ENCODE measurements around the gene NF2.

The NF2 gene

DNA sequence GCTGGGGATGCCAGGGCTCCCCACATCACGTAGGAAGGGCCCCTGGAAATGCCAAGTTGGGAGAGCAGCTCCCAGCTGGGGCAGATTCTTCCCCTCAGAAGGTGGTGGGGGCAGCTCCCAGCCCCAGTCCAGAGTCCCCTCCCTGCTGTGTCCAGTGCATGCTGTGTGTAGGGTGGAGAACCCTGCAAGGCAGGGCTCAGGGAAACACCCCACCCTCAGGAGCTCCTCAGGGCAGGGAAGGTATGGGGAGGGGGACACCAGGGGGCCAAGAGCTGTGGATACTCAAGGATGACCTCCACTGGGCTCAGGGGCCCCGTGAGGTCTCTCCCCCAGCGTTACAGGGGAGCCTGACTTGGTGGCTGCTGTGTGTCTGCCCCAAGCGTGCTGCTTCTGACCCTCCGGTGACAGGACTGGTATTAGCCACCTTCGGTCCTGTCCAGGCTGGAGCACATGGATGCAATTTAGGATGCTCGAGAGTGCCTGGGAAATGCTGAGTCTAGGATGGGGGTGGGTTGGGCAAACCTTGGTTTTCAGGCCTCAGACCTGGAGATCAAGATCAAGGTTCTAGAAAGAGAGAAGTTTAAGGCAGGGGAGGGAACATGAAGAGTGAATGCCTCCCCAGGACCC is 100.2 kb downstream of the NF2 start:
- no peak for DNase-seq

GRCh38 chr22:29704528-29705285 is 101.3 kb downstream of the NF2 start:
- DNase-seq: no peak

- DNase-seq: no peak
Measured at GRCh38 chr22:29705651-29706050, 102.2 kb downstream of the NF2 start.

- DNase-seq: no peak
Measured at GRCh38 chr22:29706486-29706885, 103.1 kb downstream of the NF2 start.

GRCh38 chr22:29707010-29707409 is 103.6 kb downstream of the NF2 start:
- DNase-seq: no peak

DNA sequence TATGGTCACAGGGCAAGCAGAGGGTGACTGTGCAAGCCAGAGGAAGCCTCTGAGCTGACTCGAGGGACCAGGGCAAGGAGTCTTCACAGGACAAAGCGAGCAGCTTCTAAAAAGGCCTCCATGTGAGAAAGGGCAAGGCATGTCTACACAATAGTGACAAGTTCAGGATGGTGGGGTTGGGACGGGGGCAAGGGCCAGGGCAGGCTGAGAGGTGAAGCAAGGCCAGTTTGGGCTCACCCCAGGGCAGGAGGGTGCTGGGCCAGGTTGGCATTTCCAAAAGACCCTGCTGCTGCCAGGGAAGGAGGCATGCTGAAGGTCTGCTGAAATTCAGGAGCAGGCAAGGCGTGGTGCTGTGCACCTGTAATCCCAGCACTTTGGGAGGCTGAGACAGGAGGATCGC is 104.0 kb downstream of the NF2 start:
- DNase-seq: no peak

DNA sequence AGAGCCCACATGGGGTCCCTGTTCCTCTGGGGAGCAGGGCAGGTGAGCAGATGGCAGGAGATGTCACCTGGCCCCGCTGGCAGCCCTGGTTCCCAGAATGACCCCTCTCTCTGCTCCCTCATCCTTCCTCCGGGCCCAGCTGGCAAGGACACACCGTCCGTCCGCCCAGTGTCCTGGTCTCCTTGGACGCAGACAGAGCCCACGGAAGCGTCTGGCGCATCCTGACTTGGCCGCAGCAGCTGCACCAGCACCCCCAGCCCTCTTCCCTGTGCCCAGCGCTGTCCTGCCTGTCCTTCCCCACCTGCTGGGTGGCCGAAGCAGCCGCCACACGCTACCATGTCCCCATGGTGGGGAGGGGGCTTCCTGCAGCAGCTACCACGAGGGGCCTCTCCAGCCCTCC is 106.8 kb downstream of the NF2 start:
- DNase-seq: no peak

DNA sequence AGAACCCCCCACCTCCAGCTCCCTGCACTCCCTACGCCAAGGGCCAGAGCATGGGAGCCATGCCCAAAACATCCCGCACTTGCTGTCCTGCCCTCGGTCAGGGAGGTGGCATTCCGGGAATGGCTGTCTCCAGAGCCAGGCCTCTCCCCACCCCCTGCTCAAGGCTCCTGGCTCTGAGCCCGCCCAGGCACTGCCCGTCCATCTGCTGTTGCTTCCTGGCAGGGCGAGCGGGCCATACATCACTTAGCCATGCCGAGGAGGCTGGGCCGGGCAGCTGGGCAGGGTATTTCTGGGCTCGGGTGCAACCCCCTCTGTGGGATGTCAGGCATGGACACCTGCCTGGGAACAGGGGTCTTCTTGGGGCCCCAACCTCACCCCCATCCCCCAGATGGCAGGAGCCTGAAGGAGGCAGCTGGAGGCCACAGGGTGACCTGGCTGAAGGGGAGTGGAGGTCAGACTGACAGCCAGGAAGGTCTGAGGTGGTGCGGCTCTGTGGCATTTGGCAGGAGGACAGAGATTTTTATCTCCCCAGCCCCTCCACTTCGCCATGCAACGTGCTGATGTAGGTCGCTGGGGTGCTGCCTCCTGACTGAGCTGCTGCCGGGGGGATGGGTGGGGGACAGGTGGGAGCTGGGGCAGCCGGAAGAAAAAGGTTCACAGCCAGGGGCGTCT is 107.6 kb downstream of the NF2 start:
- DNase-seq: no peak

DNA sequence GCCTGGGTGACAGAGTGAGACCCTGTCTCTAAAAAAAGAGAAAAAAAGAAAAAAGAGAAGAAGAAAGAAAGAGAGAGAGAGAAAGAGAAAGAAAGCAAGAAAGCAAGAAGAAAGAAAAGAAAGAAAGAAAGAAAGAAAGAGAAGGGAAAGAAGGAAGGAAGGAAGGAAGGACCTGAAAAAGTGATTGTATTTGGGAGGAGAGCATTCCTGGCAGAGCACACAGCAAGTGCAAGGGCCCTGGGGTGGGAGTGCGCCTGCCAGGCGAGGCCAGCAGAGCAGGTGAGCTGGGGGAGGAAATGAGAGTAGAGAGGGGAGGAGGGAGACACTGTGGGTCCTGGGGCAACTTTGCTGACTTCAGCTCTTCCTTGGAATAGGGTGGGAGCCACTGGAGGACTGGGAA is 108.7 kb downstream of the NF2 start:
- no peak for DNase-seq

- no peak for DNase-seq
Measured at GRCh38 chr22:29713156-29713727, 109.8 kb downstream of the NF2 start.

GRCh38 chr22:29715240-29715639 is 111.8 kb downstream of the NF2 start:
- DNase-seq: no peak

GRCh38 chr22:29715705-29716104 is 112.3 kb downstream of the NF2 start:
- no peak for DNase-seq

DNA sequence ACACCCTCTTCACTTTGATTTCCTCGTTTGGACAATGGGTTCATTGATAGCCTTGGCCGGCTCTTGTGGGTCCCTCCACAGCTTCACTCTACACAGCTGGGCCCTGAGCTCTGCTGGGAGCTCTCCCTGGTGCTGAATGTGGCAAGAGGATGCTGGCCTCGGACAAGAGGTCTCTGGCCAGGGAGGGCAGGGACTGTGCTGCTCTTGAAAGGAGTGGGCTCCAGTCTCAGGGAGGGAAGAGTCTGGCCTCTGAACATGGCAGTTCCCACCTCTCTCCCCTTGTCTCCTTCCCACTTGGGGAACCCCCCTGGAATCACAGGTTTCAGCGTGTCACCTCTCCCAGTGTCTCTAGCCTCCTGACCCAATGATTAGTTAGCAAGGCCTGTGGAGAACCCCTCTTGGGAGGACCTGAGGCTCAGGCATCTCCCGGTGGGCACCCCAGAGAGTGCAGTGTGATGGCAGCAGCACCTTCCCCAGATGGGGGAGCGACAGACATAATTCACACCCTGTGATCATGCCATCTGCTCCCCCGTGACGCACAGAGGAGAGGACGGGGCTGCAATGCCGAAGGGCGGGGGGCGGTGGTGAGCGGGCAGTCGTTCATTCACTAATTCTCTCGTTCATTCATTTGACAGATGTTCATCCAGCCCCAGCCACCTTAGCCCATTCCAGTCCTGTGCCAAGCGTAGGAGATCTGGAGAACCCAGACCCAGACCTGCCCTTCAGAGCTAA is 113.5 kb downstream of the NF2 start:
- DNase-seq: no peak

- no peak for DNase-seq
Measured at GRCh38 chr22:29717789-29718188, 114.4 kb downstream of the NF2 start.

DNA sequence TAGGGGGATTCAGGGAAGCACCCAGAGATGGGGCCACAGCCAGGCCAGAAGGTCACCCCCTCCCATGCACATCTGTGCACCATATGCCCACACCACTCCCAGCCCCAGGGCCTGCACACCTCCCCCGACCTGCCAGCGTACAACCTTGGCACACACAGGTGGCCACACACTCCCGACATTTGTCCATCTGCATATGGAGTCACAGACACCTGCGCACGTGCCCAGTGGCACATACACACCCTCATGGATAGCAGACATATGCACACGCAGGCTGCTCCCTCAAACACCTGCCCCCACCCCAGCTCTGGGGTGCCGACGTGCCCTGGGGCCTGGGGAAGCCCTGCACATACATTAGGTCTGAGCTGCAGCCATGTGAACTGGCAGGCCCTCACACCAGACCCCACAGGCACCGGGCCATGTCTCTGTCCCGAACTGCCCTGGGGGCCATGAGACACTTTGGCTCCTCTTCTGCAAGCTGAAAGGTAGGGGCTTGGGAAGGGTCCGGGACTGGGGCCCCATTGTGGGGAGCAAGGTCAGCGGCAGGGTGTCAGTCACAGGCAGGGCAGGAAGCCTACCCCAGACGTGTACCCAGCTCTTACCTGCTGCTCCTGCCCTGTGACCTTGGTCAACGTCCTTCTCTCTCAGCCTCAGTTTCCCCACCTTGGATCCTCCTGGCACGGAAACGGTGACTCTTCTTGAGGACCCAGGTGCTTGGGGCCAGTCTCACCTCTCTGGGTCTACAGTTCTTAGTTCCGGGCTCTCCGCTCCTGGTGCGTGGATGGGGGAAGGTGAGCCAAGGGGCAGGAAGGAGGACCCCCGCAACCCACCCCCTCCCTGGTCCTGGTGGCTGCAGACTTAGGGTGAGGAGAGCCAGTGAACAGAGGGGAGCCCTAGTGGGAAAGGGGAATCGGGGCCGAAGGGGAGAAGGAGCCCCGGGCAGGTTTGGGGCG is 115.8 kb downstream of the NF2 start:
- no peak for DNase-seq

- DNase-seq: no peak
Measured at GRCh38 chr22:29719899-29720645, 116.6 kb downstream of the NF2 start, which contains the start of gene CABP7. Gene CABP7 (plus strand): TSS chr22:29720003. CDS start chr22:29720425, 422 bp downstream.

DNA sequence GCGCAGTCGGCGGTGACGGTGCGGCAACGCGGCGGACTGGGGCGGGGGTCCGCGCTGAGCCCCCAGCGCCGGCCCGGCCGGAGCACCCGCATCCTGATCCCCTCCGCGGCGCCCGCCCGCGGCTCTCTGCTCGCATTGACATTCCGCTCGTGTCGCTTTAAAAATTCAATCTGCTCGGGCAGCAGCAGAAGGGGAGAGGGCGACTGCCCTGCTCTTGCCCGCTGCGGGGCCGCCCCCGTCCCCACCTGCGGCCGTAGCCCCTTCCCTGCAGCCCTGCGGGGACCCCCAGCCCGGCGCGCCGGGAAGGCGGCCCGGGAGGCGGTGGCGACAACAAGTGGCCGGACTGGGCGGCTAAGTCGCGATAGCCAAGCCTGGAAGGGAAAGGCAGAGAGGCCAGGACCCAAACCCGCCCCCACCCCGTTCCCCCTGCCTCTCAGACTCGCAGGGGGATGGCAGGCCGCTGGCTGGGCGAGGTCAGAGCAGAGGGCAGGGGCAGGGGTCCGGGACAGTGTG is 117.4 kb downstream of the NF2 start:
- no peak for DNase-seq

GRCh38 chr22:29722151-29722550 is 118.7 kb downstream of the NF2 start:
- no peak for DNase-seq

- no peak for DNase-seq
Measured at GRCh38 chr22:29722587-29722986, 119.2 kb downstream of the NF2 start.

DNA sequence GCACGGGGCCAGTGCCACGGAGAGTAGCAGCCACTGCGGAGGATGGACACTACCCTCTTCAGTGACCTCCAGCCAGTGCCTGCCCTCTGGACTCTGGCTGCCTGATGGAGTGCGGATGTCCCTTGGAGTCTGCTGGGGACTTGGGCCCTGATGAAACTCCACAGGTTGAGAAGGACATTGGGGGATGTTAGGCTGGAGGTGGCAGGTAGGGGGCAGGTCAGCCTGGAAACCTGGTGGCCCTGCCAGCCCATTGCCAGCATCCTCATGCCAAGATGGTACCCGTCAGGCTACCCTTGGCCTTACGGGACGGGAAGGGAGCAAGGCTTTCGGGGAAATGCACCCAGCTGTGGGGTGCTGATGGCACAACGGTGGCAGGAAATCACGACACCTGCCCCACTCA is 120.3 kb downstream of the NF2 start:
- DNase-seq: no peak

DNA sequence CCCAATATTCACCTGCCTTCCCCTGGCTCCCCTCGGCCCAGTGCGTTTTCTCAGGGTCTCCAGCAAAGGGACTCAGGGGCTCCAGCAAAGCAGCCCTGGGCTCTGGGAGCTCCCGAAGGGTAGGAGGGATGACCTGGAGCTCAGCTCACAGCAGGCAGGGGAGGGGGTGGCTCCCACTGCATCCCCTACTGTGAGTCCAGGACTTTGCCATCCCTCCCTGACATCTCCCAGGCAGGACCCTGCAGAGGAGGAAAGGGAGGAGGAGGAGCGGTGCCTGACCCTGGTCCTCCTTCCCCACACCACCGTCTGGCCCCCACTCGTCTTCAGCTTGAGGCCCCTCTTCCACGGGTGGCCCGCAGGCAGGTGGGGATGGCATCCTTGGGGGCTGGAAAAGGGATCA is 121.4 kb downstream of the NF2 start:
- no peak for DNase-seq

All from NK-92 treated with Interleukin-12 subunit alpha and Interleukin-12 subunit beta, amount 100 ng/mL, for 24 hours (cell line).